GM12891 (cell line): Measurements from ENCODE around the gene HPCAL4.

Experiments used
- PAX5 ChIP-seq: IDR thresholded peaks from 2 replicates; pipeline ENCODE4 v1.6.1; 2011; ENCODE audit warnings: low read length, moderate library complexity, mild to moderate bottlenecking; ENCODE audit not compliant: insufficient read depth, severe bottlenecking
- POLR2A ChIP-seq: IDR thresholded peaks from 2 replicates; pipeline ENCODE4 v1.6.1; 2011; ENCODE audit warnings: low read depth, low read length, control low read depth
- POLR2AphosphoS5 ChIP-seq: IDR thresholded peaks from 2 replicates; pipeline ENCODE4 v1.6.1; 2011; ENCODE audit warnings: low read depth, low read length, control low read depth
- POU2F2 ChIP-seq: IDR thresholded peaks from 2 replicates; pipeline ENCODE4 v1.6.1; 2011; ENCODE audit warnings: low read depth, mild to moderate bottlenecking, control low read depth, low read length, moderate library complexity
- SPI1 ChIP-seq: IDR thresholded peaks from 2 replicates; pipeline ENCODE4 v1.6.1; 2011; ENCODE audit warnings: low read depth, low read length, control low read depth
- TAF1 ChIP-seq: IDR thresholded peaks from 2 replicates; pipeline ENCODE4 v1.6.1; 2011; ENCODE audit warnings: low read depth, low read length, control low read depth

- TF ChIP-seq POLR2A (no peak), POLR2AphosphoS5 (no peak), TAF1 (no peak), POU2F2 (no peak), SPI1 (no peak), PAX5 (no peak)
Observed at GRCh38 chr1:39640861-39641260, 50.4 kb downstream of the HPCAL4 start.
